ENCODE data around the gene BHLHE41.

- TF ChIP-seq CTCF (IDR thresholded peaks at IDR 0.05): no peak
- no peak for TF ChIP-seq POLR2AphosphoS5 (IDR thresholded peaks at IDR 0.05)
Measured at GRCh38 chr12:26172946-26173552, 48.2 kb upstream of the BHLHE41 start.

All from stomach (tissue), 4 donors.